Right lobe of liver (tissue), 6 donors: ENCODE results near the gene CARTPT. TPM values are rescaled to one million over a fixed set of nuclear protein-coding genes. Genes with fewer than 3 reads are reported as not detected.

Experiments used
- ATAC-seq, 4 donors: fragments of 200-7000 bp; cut with Tn5 transposase; one replicate each; pipeline ENCODE4 v1.9.1; 2020; ENCODE audit warnings: mild to moderate bottlenecking in 4 of 4, moderate library complexity in 4 of 4
- DNase-seq, 3 donors: peaks; one replicate each; pipeline ENCODE4 v3.0.0-alpha.2; 2020
- H3K27ac ChIP-seq, 3 donors: fragments of 200-600 bp; one replicate each; pipeline ENCODE4 v1.8.0; 2022
- H3K27me3 ChIP-seq, 2 donors: fragments of 200-600 bp; one replicate each; pipeline ENCODE4 v1.8.0; 2022
- H3K36me3 ChIP-seq, 4 donors: fragments of 200-600 bp; sonication (generic) in 1 of 4; one replicate each; pipeline versions ENCODE4 v1.5.1 to v1.8.0; 2017 to 2022; ENCODE audit warnings: control low read depth in 1 of 4
- H3K4me1 ChIP-seq, 4 donors: fragments of 200-600 bp; sonication (generic) in 1 of 4; one replicate each; pipeline versions ENCODE4 v1.5.1 to v1.8.0; 2017 to 2022; ENCODE audit warnings: control low read depth in 1 of 4
- H3K4me3 ChIP-seq, 3 donors: fragments of 200-600 bp; one replicate each; pipeline ENCODE4 v1.8.0; 2022
- H3K9me3 ChIP-seq, 4 donors: fragments of 200-600 bp; sonication (generic) in 1 of 4; one replicate each; pipeline versions ENCODE4 v1.5.1 to v1.8.0; 2017 to 2022; ENCODE audit warnings: control low read depth in 1 of 4
- POLR2A ChIP-seq: fragments of 450-650 bp; IDR thresholded peaks from one replicate; pipeline ENCODE4 v1.6.1; 2017; ENCODE audit warnings: antibody characterized with exemption, mild to moderate bottlenecking
- WGBS: methylation state at CpG from one replicate; pipeline ENCODE4 v1.1.6; 2018; ENCODE audit warnings: low coverage, low lambda C conversion rate; ENCODE audit not compliant: insufficient coverage; ENCODE audit errors: missing lambda C conversion rate; 5-methylcytosine and 5-hydroxymethylcytosine counted together
- intact Hi-C, 2 donors: fragments of 100-400 bp; cut with DNase I; formaldehyde crosslinking; loops; one replicate each; pipeline versions ENCODE4 v1.11.2 to v1.14.1; 2022
- total RNA-seq, 6 experiments: library from RNA; depleted of rRNA in 2 of 6; stranded (reverse); fragments of >200 nt in 2 of 6; fragmentation: NEBNext Ultra II Directional in 3 of 6; extraction: Animal tissue kit (Norgen Biotek cat#: 25700) in 3 of 6; gene quantifications; one replicate each; pipeline versions ENCODE4 v1.1.0 to v1.2.4, GENCODE V29; 2016 to 2023
- TF ChIP-seq, protein P1 (sequence below), 4 donors: fragments of 200-600 bp in 3 of 4; fragments of 450-650 bp in 1 of 4; IDR thresholded peaks; one replicate each; pipeline versions ENCODE4 v1.5.1 to v1.8.0; 2016 to 2022; ENCODE audit warnings: antibody characterized with exemption in 4 of 4, mild to moderate bottlenecking in 2 of 4
- donor health status: DM: no; HTN: yes; CAD: no.
- donor health status: DM: no; HTN: no; CAD: no.
- donor health status: DM: no; HTN: no; CAD: no.
- donor health status: DM: no; HTN: yes; CAD: no.
- donor health status: DM: no; HTN: yes; CAD: no.

CARTPT gene
- total RNA-seq, 6 experiments from 2014 or later: not detected

DNA sequence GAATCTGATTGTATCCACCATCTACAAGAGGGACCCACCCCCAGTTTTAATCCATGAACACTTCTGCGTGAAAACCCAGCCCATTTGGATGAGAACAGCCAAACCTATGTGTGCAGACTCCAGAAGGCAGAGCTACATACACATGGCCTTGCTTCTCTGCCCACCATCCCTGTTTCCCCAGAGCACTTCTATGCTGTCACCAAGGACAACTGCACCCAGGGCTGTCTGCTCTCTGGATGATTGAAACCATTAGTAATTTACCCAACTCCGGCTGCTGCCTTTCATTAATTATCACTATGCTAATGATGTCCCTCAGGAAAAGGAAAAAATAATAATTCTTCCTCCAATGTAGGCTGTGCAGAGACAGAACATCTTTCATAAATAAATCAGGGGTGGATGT is 8.9 kb downstream of the CARTPT start:
- Histone ChIP-seq H3K9me3 (no peaks in the 10 kb centered on the region), H3K27ac (no peak overlapping the region), H3K27me3 (no peaks in the 10 kb centered on the region), H3K4me3 (no peak overlapping the region), H3K36me3 (no peaks in the 10 kb centered on the region), H3K4me1 (no peaks in the 10 kb centered on the region)
- WGBS: 42% methylated on average over 2 of the region's 2 CpGs
- intact Hi-C loops: no loop called here
- no peak for TF ChIP-seq POLR2A
- TF ChIP-seq, protein P1, sequence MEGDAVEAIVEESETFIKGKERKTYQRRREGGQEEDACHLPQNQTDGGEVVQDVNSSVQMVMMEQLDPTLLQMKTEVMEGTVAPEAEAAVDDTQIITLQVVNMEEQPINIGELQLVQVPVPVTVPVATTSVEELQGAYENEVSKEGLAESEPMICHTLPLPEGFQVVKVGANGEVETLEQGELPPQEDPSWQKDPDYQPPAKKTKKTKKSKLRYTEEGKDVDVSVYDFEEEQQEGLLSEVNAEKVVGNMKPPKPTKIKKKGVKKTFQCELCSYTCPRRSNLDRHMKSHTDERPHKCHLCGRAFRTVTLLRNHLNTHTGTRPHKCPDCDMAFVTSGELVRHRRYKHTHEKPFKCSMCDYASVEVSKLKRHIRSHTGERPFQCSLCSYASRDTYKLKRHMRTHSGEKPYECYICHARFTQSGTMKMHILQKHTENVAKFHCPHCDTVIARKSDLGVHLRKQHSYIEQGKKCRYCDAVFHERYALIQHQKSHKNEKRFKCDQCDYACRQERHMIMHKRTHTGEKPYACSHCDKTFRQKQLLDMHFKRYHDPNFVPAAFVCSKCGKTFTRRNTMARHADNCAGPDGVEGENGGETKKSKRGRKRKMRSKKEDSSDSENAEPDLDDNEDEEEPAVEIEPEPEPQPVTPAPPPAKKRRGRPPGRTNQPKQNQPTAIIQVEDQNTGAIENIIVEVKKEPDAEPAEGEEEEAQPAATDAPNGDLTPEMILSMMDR (IDR thresholded peaks at IDR 0.05): no peak
- DNase-seq (no peak), ATAC-seq (no peak)

DNA sequence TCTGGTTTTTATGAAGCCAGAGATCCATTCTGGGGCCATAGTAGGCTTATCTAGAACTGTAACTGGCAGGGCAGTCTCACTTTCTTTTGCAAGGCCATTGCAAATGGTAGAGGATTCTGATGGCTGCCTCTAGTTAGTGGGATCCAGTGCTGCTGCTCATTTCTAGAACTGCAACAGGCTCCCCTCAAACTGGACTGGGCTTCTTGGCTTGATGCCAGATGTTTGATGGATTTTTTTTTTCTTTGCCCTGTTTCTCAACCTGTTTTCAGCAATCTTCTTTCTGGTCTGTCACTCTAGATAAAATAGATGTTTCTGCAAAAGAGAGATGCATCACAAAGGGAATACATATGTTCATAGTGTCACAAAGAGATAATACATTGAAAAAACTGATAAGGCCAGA is 11.9 kb downstream of the CARTPT start:
- DNase-seq (no peak), ATAC-seq (no peak)
- TF ChIP-seq POLR2A: no peak
- TF ChIP-seq, protein P1 (IDR thresholded peaks at IDR 0.05): no peak

DNA sequence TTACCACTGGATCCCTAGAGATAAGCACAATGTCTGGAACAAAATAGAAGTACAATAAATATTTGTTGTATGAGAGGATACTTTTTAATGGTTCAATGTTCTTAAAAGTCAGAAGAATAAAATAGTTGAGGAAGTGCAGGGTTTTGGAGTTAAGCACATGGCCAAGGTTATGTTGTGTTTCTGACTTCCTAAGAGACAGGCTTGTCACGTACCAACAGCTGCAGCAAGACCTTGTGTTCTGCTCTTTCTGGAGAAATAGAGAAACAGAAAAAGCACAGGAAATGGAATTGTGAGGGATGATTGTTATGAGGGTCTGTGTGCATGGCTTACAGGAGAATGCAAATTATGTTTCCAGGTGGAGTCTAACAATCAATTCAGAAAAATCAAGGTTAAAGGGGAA is 12.9 kb downstream of the CARTPT start:
- H3K27me3 ChIP-seq: no peaks in the 10 kb centered on the region
- no peak overlapping the region for H3K4me3 ChIP-seq
- H3K9me3 ChIP-seq: no peaks in the 10 kb centered on the region
- H3K4me1 ChIP-seq: no peaks in the 10 kb centered on the region
- H3K27ac ChIP-seq: no peak overlapping the region
- no peak for ATAC-seq
- H3K36me3 ChIP-seq: no peaks in the 10 kb centered on the region
- intact Hi-C loops: no loop called here
- TF ChIP-seq, protein P1 (IDR thresholded peaks at IDR 0.05): no peak
- no peak for TF ChIP-seq POLR2A
- 42% methylated on average over 1 of the region's 1 CpG for WGBS
- DNase-seq: no peak

More for the DNA sequence above, 11.9 kb downstream of the CARTPT start:
- Histone ChIP-seq H3K36me3 (no peaks in the 10 kb centered on the region), H3K27ac (no peak overlapping the region), H3K4me3 (no peak overlapping the region), H3K27me3 (no peaks in the 10 kb centered on the region), H3K9me3 (no peaks in the 10 kb centered on the region), H3K4me1 (no peaks in the 10 kb centered on the region)
- intact Hi-C loops: no loop called here

DNA sequence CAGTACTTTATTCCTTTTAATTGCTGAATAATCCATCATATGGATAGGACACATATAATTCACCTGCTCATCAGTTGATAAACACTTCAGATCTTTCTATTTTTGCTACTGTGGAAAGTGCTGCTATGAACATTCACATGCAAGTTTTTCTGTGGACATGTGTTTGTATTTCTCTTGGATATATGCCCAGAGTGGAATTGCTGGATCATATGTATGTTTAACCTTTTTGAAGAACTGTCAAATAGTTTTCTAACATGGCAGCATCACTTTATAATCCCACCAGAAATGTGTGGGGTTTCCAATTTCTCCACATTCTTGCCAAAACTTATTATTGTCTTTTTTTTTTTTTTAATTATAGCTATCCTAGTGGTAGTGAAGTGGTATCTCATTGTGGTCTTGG is 15.1 kb downstream of the CARTPT start:
- intact Hi-C loops: no loop called here
- Histone ChIP-seq H3K27ac (no peak overlapping the region), H3K4me3 (no peak overlapping the region), H3K27me3 (no peaks in the 10 kb centered on the region), H3K4me1 (no peaks in the 10 kb centered on the region), H3K9me3 (no peaks in the 10 kb centered on the region), H3K36me3 (no peaks in the 10 kb centered on the region)
- DNase-seq (no peak), ATAC-seq (no peak)
- TF ChIP-seq, protein P1 (IDR thresholded peaks at IDR 0.05): no peak
- no peak for TF ChIP-seq POLR2A

DNA sequence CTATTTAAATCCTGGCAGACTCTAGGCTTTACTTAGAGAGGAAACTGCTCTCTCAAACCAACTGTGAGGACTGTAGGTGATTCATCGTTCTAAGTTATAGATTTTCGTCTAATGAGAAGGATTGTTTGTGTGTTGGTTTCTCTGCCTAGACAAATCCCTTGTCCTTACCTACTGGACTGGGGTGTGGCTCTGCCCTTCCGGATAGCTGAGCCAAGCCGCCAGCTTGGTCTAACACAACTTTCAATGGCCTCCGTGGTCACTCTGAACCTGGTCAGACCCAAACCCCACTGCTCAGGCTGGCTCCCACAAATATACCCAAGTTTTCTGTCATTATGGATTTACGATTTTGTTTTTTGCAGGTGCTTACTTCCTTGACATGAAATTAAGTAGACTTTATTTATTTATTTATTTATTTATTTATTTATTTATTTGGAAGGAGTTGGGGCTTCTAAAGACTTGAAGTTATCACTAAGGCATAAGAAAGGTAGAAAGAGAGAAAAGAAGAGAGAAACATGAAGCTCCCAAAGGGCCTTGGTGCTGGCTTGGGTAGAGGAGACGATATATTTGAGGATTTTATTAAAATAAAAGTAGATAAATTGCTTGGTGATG is 19.0 kb downstream of the CARTPT start:
- no peaks in the 10 kb centered on the region for H3K27me3 ChIP-seq
- H3K27ac ChIP-seq: no peak overlapping the region
- H3K36me3 ChIP-seq: no peaks in the 10 kb centered on the region
- no peak for TF ChIP-seq POLR2A
- TF ChIP-seq, protein P1 (IDR thresholded peaks at IDR 0.05): no peak
- no peak for DNase-seq
- no peaks in the 10 kb centered on the region for H3K4me1 ChIP-seq
- intact Hi-C loops: no loop called here
- 86% methylated on average over 6 of the region's 7 CpGs for WGBS
- H3K4me3 ChIP-seq: no peak overlapping the region
- ATAC-seq: no peak
- no peaks in the 10 kb centered on the region for H3K9me3 ChIP-seq
